Stimulated activated naive CD8-positive, alpha-beta T cell treated with anti-CD3 and anti-CD28 coated beads, Interleukin-15, Interleukin-2, amounts not matched to agents 100 U/mL and 50 U/mL, for 24 hours (primary cell): ENCODE measurements around the gene DGKH.
"Not testable (repeated sequence)": the region's sequence is repeated elsewhere in the genome, so short reads cannot be mapped to it uniquely, and the experiment has no call there.

ENCODE experiments used
- ATAC-seq: fragments of 150-1000 bp; cut with Tn5 transposase; one replicate; pipeline ENCODE4 v1.10.0; 2021
- DNase-seq: peaks from one replicate; pipeline ENCODE4 v3.0.0; 2021

DGKH gene

GRCh38 chr13:42164557-42165125 lies 116.2 kb downstream of the DGKH start:
- DNase-seq (no peak), ATAC-seq (no peak)

GRCh38 chr13:42168496-42168895 lies 120.0 kb downstream of the DGKH start:
- ATAC-seq, result no peak
- DNase-seq, result no peak

- DNase-seq (no peak), ATAC-seq (no peak)
Measured at GRCh38 chr13:42170029-42170428, 121.6 kb downstream of the DGKH start.

- ATAC-seq, result no peak
- DNase-seq, result no peak
Measured at GRCh38 chr13:42173789-42174343, 125.4 kb downstream of the DGKH start.

GRCh38 chr13:42174344-42175162 lies 126.1 kb downstream of the DGKH start:
- DNase-seq (no peak), ATAC-seq (peak; percentile 69)

GRCh38 chr13:42176294-42176693 lies 127.8 kb downstream of the DGKH start:
- DNase-seq (no peak), ATAC-seq (no peak)

- no peak for DNase-seq
- ATAC-seq, result no peak
Measured at GRCh38 chr13:42177189-42177588, 128.7 kb downstream of the DGKH start.

GRCh38 chr13:42181381-42181953 lies 133.0 kb downstream of the DGKH start:
- DNase-seq, result no peak
- no peak for ATAC-seq

GRCh38 chr13:42189061-42189460 lies 140.6 kb downstream of the DGKH start:
- no peak for DNase-seq
- ATAC-seq, result no peak

- no peak for ATAC-seq
- no peak for DNase-seq
Measured at GRCh38 chr13:42190529-42190928, 142.1 kb downstream of the DGKH start.

- ATAC-seq, result no peak
- no peak for DNase-seq
Measured at GRCh38 chr13:42211704-42212464, 163.4 kb downstream of the DGKH start.

- DNase-seq (no peak), ATAC-seq (no peak)
Measured at GRCh38 chr13:42214446-42214845, 166.0 kb downstream of the DGKH start.

GRCh38 chr13:42215578-42216421 lies 167.4 kb downstream of the DGKH start:
- DNase-seq (peak; percentile 18), ATAC-seq (no peak)

- DNase-seq (no peak), ATAC-seq (no peak)
Measured at GRCh38 chr13:42216422-42216735, 167.9 kb downstream of the DGKH start.

GRCh38 chr13:42218576-42218975 lies 170.1 kb downstream of the DGKH start:
- DNase-seq (no peak), ATAC-seq (no peak)

- no peak for ATAC-seq
- no peak for DNase-seq
Measured at GRCh38 chr13:42219051-42219450, 170.6 kb downstream of the DGKH start.

GRCh38 chr13:42219876-42220275 lies 171.4 kb downstream of the DGKH start:
- ATAC-seq (no peak), DNase-seq (no peak)

GRCh38 chr13:42221121-42221765 lies 172.8 kb downstream of the DGKH start:
- DNase-seq, result no peak
- ATAC-seq, result no peak

GRCh38 chr13:42223681-42224080 lies 175.2 kb downstream of the DGKH start:
- ATAC-seq (no peak), DNase-seq (no peak)

- no peak for ATAC-seq
- DNase-seq, result no peak
Measured at GRCh38 chr13:42225051-42225450, 176.6 kb downstream of the DGKH start.

GRCh38 chr13:42226759-42227158 lies 178.3 kb downstream of the DGKH start:
- not testable (repeated sequence) for DNase-seq, ATAC-seq
